C4-2B (cell line): Measurements from ENCODE around the gene KLHL13.

Experiments
- ZFX ChIP-seq: fragments of 450-650 bp; IDR thresholded peaks from 2 replicates; pipeline ENCODE4 v1.6.1; 2017
- TF ChIP-seq, protein P1 (sequence below): fragments of 450-650 bp; conservative IDR thresholded peaks from 2 replicates; pipeline ENCODE4 v1.5.1; 2017; ENCODE audit warnings: mild to moderate bottlenecking

DNA sequence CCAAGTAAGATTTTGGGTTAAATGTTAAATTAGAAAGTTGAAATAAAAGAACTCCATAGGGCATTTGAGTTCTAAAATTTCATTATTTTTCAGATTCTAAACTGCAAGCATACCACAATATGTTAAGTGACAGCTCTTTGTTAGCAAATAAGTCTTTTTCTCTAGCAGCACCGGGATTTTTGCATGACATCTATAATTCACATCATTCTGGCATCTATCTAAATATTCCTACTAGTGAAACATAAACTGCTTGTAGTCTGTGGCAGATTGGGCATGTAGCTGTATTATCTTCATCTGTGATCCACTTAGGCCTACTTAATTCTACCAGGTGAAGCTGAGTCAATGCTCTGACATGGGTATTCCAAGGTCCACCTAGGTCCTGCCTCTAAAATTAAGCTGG, 32.1 kb upstream of the KLHL13 start:
- TF ChIP-seq, protein P1, sequence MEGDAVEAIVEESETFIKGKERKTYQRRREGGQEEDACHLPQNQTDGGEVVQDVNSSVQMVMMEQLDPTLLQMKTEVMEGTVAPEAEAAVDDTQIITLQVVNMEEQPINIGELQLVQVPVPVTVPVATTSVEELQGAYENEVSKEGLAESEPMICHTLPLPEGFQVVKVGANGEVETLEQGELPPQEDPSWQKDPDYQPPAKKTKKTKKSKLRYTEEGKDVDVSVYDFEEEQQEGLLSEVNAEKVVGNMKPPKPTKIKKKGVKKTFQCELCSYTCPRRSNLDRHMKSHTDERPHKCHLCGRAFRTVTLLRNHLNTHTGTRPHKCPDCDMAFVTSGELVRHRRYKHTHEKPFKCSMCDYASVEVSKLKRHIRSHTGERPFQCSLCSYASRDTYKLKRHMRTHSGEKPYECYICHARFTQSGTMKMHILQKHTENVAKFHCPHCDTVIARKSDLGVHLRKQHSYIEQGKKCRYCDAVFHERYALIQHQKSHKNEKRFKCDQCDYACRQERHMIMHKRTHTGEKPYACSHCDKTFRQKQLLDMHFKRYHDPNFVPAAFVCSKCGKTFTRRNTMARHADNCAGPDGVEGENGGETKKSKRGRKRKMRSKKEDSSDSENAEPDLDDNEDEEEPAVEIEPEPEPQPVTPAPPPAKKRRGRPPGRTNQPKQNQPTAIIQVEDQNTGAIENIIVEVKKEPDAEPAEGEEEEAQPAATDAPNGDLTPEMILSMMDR = no peak
- TF ChIP-seq ZFX = no peak
